Endodermal cell (in vitro differentiated cells): ENCODE results near the gene RASSF4. TPM values are rescaled to one million over a fixed set of nuclear protein-coding genes. Genes with fewer than 3 reads are reported as not detected.
A peak's percentile ranks its signal among the peaks of the same experiment; 100 is the strongest.

ENCODE experiments used
- DNase-seq: peaks from one replicate; pipeline ENCODE4 v3.0.0-alpha.2; 2017
- H3K27ac ChIP-seq: 2 replicates; pipeline ENCODE4 v1.5.1; 2013; ENCODE audit warnings: mild to moderate bottlenecking, low read depth, low read length, moderate library complexity
- H3K27me3 ChIP-seq: 2 replicates; pipeline ENCODE4 v1.6.1; 2013; ENCODE audit warnings: mild to moderate bottlenecking, low read length, moderate library complexity; ENCODE audit not compliant: insufficient read depth, control insufficient read depth, poor library complexity, severe bottlenecking
- H3K36me3 ChIP-seq: 2 replicates; pipeline ENCODE4 v1.7.0; 2013; ENCODE audit warnings: mild to moderate bottlenecking, low read length, moderate library complexity; ENCODE audit not compliant: control insufficient read depth, insufficient read depth
- H3K4me1 ChIP-seq: one replicate; pipeline ENCODE4 v1.7.0; 2013; ENCODE audit warnings: low read length; ENCODE audit not compliant: control insufficient read depth, insufficient read depth
- H3K4me3 ChIP-seq: 2 replicates; pipeline ENCODE4 v1.5.1; 2013; ENCODE audit warnings: mild to moderate bottlenecking, low read length, moderate library complexity
- H3K9ac ChIP-seq: 2 replicates; pipeline ENCODE4 v1.6.1; 2013; ENCODE audit warnings: mild to moderate bottlenecking, low read length, moderate library complexity; ENCODE audit not compliant: poor library complexity, severe bottlenecking; ENCODE audit errors: extremely low read depth
- H3K9me3 ChIP-seq: 2 replicates; pipeline ENCODE4 v1.6.1; 2013; ENCODE audit warnings: mild to moderate bottlenecking, low read length, moderate library complexity; ENCODE audit not compliant: control insufficient read depth
- H3K27ac Mint-ChIP-seq: 2 replicates; pipeline ENCODE4 v1.8.0; 2020; ENCODE audit warnings: mixed read lengths
- H3K27me3 Mint-ChIP-seq: 2 replicates; pipeline ENCODE4 v1.8.0; 2021; ENCODE audit warnings: mild to moderate bottlenecking, mixed read lengths; ENCODE audit not compliant: insufficient read depth
- H3K36me3 Mint-ChIP-seq: 2 replicates; pipeline ENCODE4 v1.8.0; 2020; ENCODE audit warnings: low read depth, mixed read lengths
- H3K4me1 Mint-ChIP-seq: 2 replicates; pipeline ENCODE4 v1.8.0; 2020; ENCODE audit warnings: mixed read lengths
- H3K4me3 Mint-ChIP-seq: 2 replicates; pipeline ENCODE4 v1.8.0; 2020; ENCODE audit warnings: mild to moderate bottlenecking, moderate library complexity, mixed read lengths
- H3K9me3 Mint-ChIP-seq: 2 replicates; pipeline ENCODE4 v1.8.0; 2020; ENCODE audit warnings: mild to moderate bottlenecking, mixed read lengths
- WGBS, 2 experiments: methylation state at CpG; one replicate each; pipeline versions ENCODE4 v1.1.5 to v1.1.7; 2013; ENCODE audit warnings: missing lambda C conversion rate in 2 of 2, mixed read lengths in 1 of 2; ENCODE audit not compliant: insufficient coverage in 1 of 2, insufficient read length in 1 of 2; 5-methylcytosine and 5-hydroxymethylcytosine counted together
- total RNA-seq, 2 donors: library from RNA; stranded (reverse); fragmentation: NEBNext Ultra II Directional in 1 of 2; extraction: Animal tissue kit (Norgen Biotek cat#: 25700) in 1 of 2; gene quantifications; 2 replicates in 1 of 2; 3 replicates in 1 of 2; pipeline ENCODE4 v1.2.1, GENCODE V29; 2021
- TF ChIP-seq, protein P1 (sequence below): fragments of 200-600 bp; sonication (generic); conservative IDR thresholded peaks from 2 replicates; pipeline ENCODE4 v1.5.0; 2021; ENCODE audit warnings: antibody characterized with exemption, mild to moderate bottlenecking

RASSF4 gene
- total RNA-seq, 2 donors from 2014 or later, result 5.2 to 14.1 TPM

DNA sequence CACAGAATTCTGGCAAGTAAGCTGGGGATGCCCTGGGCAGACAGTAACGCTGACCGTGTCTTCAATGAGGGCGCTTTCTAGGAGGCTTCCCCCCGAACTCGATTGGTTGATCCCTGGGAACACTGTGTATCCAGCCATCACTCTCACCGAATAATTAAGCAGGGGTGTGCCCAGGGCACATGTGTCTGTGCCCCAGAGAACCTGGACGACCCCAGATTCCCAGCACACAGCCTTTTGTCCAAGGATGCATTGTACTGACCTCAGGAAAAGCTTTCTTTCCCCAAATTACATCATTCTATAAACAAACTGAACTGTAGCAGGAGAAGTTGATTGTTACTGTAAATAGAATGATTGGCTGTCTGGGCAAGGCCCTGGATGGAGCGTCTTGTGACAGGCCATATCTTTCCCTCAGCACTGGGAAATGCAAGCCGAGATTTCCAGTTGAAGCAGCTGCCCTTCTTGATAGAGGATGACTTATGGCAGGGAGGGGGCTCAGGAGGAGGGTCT, 25.6 kb downstream of the RASSF4 start:
- H3K4me3 ChIP-seq, result no peak overlapping the region
- H3K4me1 ChIP-seq, result peaks cover 7% of the 10 kb centered on the region
- Mint-ChIP-seq H3K9me3 (no peaks in the 10 kb centered on the region), H3K4me1 (peaks cover 50% of the 10 kb centered on the region), H3K27me3 (peaks cover 6% of the 10 kb centered on the region), H3K36me3 (no peaks in the 10 kb centered on the region), H3K27ac (no peak overlapping the region), H3K4me3 (no peak overlapping the region)
- peak; percentile 42 for DNase-seq
- WGBS, 2 experiments, result 94 to 95% methylated on average over 7 to 9 of the region's 9 CpGs
- no peak overlapping the region for H3K27ac ChIP-seq
- TF ChIP-seq, protein P1, sequence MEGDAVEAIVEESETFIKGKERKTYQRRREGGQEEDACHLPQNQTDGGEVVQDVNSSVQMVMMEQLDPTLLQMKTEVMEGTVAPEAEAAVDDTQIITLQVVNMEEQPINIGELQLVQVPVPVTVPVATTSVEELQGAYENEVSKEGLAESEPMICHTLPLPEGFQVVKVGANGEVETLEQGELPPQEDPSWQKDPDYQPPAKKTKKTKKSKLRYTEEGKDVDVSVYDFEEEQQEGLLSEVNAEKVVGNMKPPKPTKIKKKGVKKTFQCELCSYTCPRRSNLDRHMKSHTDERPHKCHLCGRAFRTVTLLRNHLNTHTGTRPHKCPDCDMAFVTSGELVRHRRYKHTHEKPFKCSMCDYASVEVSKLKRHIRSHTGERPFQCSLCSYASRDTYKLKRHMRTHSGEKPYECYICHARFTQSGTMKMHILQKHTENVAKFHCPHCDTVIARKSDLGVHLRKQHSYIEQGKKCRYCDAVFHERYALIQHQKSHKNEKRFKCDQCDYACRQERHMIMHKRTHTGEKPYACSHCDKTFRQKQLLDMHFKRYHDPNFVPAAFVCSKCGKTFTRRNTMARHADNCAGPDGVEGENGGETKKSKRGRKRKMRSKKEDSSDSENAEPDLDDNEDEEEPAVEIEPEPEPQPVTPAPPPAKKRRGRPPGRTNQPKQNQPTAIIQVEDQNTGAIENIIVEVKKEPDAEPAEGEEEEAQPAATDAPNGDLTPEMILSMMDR, result no peak
- H3K27me3 ChIP-seq, result no peaks in the 10 kb centered on the region
- H3K9ac ChIP-seq, result no peak overlapping the region
- H3K36me3 ChIP-seq, result no peaks in the 10 kb centered on the region
- no peaks in the 10 kb centered on the region for H3K9me3 ChIP-seq

DNA sequence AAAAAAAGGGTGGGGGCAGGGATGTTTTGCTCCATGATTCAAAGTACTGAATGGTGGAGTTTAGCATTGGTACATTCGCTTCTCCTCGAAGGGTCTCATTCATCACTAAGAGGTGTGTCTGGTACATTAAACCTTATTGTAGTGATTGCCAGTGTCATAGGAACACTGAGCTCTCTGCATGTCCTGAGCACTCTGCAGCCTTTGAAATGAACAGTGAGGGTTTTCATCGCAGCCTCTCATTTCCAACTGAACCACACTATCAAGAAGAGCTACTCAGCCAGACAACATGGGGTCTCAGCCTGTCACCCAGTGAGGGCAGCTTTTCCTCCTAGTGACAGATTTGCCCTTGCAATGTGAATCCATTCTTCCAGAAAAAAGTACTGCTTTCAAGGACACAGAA, 26.6 kb downstream of the RASSF4 start:
- Histone ChIP-seq H3K36me3 (no peaks in the 10 kb centered on the region), H3K4me3 (no peak overlapping the region), H3K27ac (no peak overlapping the region), H3K9me3 (no peaks in the 10 kb centered on the region), H3K27me3 (no peaks in the 10 kb centered on the region), H3K4me1 (peaks cover 7% of the 10 kb centered on the region), H3K9ac (no peak overlapping the region)
- 96% methylated on average over 3 of the region's 3 CpGs for WGBS, 2 experiments
- Mint-ChIP-seq H3K4me1 (peaks cover 54% of the 10 kb centered on the region), H3K36me3 (no peaks in the 10 kb centered on the region), H3K4me3 (no peak overlapping the region), H3K9me3 (no peaks in the 10 kb centered on the region), H3K27me3 (peaks cover 4% of the 10 kb centered on the region), H3K27ac (no peak overlapping the region)
- DNase-seq, result peak; percentile 37
- TF ChIP-seq, protein P1, result no peak

DNA sequence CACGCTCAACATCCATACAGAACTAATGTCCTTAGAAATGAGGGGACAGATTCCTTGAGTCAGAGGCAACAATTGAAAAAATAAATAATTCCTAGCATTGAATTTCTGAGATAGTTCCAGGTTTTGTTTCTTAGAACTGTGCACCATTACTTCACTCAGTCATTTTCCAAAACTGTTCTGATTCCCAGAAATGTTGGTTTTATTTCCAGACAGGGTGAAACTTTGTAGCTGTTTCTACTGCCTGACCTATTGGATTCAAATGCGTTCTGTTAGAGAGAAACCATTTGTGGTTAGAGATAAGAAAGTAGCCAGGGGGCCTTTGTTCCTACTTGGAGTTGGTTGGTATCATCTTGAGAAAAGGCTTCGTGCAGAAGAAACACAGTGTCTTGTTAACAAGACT, 27.1 kb downstream of the RASSF4 start:
- Histone ChIP-seq H3K4me1 (peaks cover 7% of the 10 kb centered on the region), H3K27me3 (no peaks in the 10 kb centered on the region), H3K36me3 (no peaks in the 10 kb centered on the region), H3K27ac (no peak overlapping the region), H3K9me3 (no peaks in the 10 kb centered on the region), H3K9ac (no peak overlapping the region), H3K4me3 (no peak overlapping the region)
- TF ChIP-seq, protein P1, result no peak
- 74 to 78% methylated on average over 3 of the region's 3 CpGs for WGBS, 2 experiments
- no peaks in the 10 kb centered on the region for H3K36me3 Mint-ChIP-seq
- H3K4me3 Mint-ChIP-seq, result no peak overlapping the region
- peaks cover 4% of the 10 kb centered on the region for H3K27me3 Mint-ChIP-seq
- no peak for DNase-seq
- no peak overlapping the region for H3K27ac Mint-ChIP-seq
- H3K9me3 Mint-ChIP-seq, result no peaks in the 10 kb centered on the region
- H3K4me1 Mint-ChIP-seq, result peaks cover 59% of the 10 kb centered on the region
